HG02840 (cell line): Measurements from ENCODE around the gene ADARB1.
A peak's percentile ranks its signal among the peaks of the same experiment; 100 is the strongest.

Source experiments
- ATAC-seq: cut with Tn5 transposase; IDR thresholded peaks from one replicate; pipeline ENCODE4 v1.9.1; 2021; ENCODE audit warnings: mild to moderate bottlenecking, moderate library complexity, moderate number of reproducible peaks; ENCODE audit not compliant: unreplicated experiment, low FRiP score

Gene ADARB1

GRCh38 chr21:45091550-45092322 lies 17.4 kb downstream of the ADARB1 start:
- no peak for ATAC-seq

GRCh38 chr21:45093035-45093532 lies 18.7 kb downstream of the ADARB1 start:
- no peak for ATAC-seq

- no peak for ATAC-seq
Observed at GRCh38 chr21:45094412-45094811, 20.0 kb downstream of the ADARB1 start.

DNA sequence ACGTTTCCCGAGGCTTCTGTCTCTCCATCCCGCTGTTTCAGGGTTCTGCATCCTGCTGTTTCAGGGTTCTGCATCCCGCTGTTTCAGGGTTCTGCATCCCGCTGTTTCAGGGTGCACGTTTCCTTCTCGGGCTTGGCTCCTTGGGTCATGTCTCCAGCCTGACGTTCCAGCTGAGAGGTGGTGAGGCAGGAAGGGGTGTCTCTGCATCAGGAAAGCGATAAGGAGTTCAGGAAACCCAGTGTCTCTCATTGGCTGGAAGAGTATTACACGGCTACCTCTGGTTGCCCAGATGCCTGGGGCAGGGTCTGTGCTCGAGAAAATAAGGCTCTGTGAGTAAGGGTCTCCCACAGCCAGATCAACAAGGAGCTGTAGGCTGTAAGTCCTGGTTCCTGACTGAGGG lies 21.1 kb downstream of the ADARB1 start:
- ATAC-seq = no peak

DNA sequence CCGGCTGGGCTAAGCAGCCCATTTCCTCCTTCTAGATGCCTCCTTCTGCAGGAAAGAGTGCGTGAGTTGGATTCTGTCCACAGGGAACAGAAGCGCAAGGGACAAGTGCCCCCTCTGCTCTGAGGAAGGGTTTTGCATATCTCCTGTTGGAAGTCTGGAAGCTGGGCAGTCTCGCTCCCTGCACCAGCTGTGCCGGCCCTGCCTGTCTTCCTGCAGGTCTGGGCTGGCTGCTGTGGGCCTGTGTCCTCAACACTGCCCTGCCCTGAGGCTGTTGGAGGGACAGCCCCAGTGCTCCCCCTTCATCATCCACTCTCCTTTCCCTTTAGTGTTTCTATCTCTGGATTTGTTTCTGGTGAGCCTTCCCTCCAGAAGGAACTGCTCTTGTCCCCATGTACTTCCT lies 21.8 kb downstream of the ADARB1 start:
- no peak for ATAC-seq

DNA sequence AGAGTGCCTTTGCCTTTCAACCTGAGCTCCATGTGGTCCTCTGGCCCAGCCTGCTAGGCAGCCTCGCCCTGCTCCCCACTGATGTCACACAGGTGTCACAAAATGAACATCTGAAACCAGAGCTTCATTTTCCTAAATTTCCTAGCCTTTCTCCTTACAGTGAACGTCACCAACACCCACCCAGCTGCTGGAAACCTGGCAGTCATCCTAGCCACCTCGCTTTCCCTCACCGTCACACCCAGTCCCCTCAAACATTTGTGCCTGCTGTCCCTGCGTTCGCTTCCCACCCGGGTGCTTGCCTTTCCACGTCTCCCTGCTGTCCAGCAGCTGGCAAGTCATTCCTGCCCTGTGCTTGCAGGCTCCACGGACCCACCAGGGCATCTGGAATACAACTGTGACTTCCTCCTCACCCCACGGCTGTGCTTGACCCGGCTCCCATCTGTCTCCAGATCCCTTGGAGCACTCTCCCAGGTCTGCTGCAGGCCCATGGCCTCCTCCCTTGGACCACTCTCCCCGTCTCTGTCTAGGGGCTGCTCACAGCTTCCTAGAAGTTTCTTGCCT lies 23.5 kb downstream of the ADARB1 start:
- no peak for ATAC-seq

DNA sequence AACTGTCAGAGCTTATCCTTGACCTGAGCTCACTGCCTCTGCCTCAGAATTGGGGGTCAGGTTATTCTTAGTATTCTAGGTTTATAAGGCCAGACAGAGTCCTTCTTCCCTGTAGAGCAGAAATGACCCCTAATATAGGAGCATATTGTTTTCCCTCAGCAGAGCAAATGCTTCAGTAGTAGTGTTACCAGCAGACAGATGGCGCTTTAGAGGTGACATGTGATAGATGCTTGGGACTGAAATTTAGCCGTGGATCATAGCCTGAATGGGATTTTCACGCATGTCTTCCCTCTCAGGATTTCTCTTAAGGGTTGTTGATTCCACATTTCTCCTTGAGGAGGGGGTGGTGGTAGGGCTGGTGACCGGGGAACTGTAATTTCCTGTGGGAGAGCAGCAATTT lies 24.5 kb downstream of the ADARB1 start:
- no peak for ATAC-seq

DNA sequence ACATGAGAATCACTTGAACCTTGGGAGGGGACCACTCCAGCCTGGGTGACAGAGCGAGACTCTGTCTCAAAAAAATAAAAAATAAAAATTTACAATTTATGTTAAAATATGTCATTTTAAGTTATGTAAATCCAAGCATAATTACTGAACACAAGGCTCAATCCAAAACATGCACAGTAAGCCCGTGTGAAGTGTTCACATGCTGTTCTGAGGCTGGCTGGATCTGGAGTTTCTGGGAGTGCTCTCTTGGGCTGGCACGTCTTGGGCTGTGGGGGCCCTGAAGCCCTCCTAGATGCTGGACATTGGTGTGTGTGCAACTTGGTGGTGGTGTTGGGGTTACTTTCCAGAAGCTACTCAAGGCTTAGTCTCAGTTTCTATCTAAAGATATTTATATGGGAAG lies 25.2 kb downstream of the ADARB1 start:
- no peak for ATAC-seq

DNA sequence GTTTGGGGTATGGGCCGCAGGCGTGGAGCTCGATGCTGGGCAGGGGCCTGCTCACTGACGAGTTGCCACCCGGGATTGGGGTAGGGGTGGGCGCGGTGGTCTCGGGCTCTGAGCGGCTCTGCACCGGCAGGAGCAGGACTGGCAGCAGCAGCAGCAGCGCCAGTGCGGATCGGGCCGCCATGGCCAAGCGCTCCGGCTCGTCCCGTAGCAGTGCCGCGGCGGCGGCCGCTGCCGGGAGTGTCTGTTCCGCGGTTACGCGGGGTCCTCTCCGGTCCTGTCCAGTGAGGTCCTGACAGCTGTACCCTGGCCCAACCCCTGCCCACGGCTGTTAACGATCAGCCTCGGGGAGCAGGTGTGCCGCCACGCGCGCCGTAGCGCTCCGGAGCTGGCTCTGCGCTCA lies 26.5 kb downstream of the ADARB1 start:
- no peak for ATAC-seq

- ATAC-seq = no peak
Observed at GRCh38 chr21:45102391-45102932, 28.1 kb downstream of the ADARB1 start.

GRCh38 chr21:45103971-45104520 lies 29.7 kb downstream of the ADARB1 start:
- ATAC-seq = no peak

- ATAC-seq = no peak
Observed at GRCh38 chr21:45104560-45104959, 30.2 kb downstream of the ADARB1 start.

- ATAC-seq = no peak
Observed at GRCh38 chr21:45105906-45106485, 31.6 kb downstream of the ADARB1 start.

- no peak for ATAC-seq
Observed at GRCh38 chr21:45108034-45108790, 33.8 kb downstream of the ADARB1 start.

DNA sequence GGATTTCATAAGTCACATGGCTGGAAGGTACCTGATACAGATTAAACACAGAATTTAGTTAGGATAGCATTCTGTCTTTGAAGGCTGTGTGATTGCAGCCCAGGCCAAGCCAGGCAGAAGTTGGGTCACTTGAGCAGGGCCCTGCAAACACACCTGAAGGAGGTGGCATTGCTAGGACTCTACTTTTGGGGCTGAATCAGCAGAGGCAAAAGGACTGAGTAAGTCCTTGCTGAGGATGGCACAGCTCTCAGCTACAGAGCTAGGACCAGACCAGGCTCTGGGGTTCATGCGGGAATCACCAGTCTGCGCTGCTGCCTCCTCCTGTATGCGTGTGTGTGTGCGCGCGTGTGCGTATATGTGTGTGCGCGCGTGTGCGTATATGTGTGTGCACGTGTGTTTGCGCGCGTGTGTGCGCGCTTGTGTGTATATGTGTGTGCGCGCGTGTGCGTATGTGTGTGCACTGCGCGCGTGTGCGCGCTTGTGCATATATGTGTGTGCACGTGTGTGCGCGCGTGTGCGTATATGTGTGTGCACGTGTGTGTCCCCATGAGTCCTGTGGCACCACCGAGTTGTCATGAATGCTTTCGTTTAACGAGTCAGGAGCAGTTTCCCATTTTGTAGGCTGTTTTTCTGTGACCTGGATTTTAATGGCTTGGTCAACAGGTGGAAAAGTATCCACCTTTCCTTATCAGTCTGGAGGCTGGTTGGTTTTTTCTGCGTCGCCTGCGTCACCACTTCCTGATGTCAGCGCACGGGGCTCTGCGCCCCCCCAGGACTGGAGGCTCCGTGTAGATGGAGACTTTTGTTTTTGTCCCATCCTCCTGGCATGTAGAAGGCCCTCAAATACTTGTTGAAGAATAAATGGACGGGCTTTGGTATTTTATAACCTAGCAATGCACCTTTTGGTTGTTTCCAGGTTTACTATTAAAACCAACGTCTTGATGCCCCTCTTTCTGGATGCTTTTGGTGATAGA lies 34.7 kb downstream of the ADARB1 start:
- ATAC-seq = no peak

DNA sequence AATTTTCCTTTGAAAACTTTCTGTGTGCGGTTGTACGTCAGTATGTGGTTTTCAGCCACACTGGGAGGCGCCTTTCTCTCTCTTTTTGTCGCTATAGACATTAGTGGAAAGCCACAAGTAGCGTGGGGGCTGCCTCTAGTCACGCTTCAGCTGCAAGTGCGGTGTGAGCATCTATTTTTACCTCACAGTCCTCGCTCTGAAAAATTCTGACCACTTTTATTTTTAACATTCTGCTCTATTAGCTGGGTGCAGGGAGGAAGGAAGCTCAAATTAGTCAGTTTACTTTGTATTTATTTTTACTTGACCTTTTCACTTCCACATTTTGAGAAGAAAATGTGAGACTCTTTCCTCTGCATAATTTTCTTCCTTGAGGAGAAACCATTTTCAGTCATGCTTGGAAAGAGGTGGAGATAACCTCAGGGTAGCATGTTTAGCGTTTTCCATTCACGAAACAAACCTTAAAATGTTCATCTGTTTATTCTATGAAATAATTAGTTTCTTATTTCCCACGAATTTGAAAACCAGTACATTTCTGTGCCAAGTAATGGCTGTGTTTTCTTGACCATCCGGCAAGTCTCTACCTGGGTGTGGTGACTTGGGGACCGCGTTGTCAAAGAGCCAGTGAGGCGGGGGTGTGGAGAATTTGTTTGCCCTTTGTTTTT lies 35.6 kb downstream of the ADARB1 start:
- ATAC-seq = peak; percentile 76

GRCh38 chr21:45110873-45111624 lies 36.7 kb downstream of the ADARB1 start:
- no peak for ATAC-seq

GRCh38 chr21:45111703-45112102 lies 37.3 kb downstream of the ADARB1 start:
- ATAC-seq = no peak
